ENCODE measurements around the gene RNF167.

GRCh38 chr17:4898351-4898750, 41.7 kb upstream of the RNF167 start:
- TF ChIP-seq ZNF341 (tag by site-specific recombination; IDR thresholded peaks at IDR 0.05; ENCODE audit: low read depth), result no peak
- no peak for TF ChIP-seq ZNF501 (tag by site-specific recombination; IDR thresholded peaks at IDR 0.05)
- no peak for TF ChIP-seq ZNF449 (tag by site-specific recombination; IDR thresholded peaks at IDR 0.05)
- no peak for TF ChIP-seq TCF7L2 (IDR thresholded peaks at IDR 0.05; ENCODE audit: borderline replicate concordance, low read depth, low read length)
- TF ChIP-seq REST (tag by site-specific recombination; IDR thresholded peaks at IDR 0.05), result no peak
- TF ChIP-seq ZNF747 (tag by site-specific recombination; IDR thresholded peaks at IDR 0.05), result no peak
- no peak for TF ChIP-seq CTCF (tag by site-specific recombination; IDR thresholded peaks at IDR 0.05)
- TF ChIP-seq ZNF645 (tag by site-specific recombination; IDR thresholded peaks at IDR 0.05), result no peak
- no peak for TF ChIP-seq HOXA7 (CRISPR knock-in tag; IDR thresholded peaks at IDR 0.05; ENCODE audit: borderline replicate concordance)
- TF ChIP-seq ZNF138 (tag by site-specific recombination; IDR thresholded peaks at IDR 0.05; ENCODE audit: borderline replicate concordance), result no peak
- TF ChIP-seq ZNF114 (tag by site-specific recombination; IDR thresholded peaks at IDR 0.05), result no peak
- TF ChIP-seq YY1 (tag by site-specific recombination; IDR thresholded peaks at IDR 0.05), result no peak
- no peak for TF ChIP-seq WT1 (tag by site-specific recombination; IDR thresholded peaks at IDR 0.05)
- no peak for TF ChIP-seq ZNF404 (tag by site-specific recombination; IDR thresholded peaks at IDR 0.05)

Measured in HEK293 (cell line).